IMR-90 (cell line): ENCODE data around the gene SORCS1. TPM values are rescaled to one million over a fixed set of nuclear protein-coding genes. Genes with fewer than 3 reads are reported as not detected.

Experiments used
- ATAC-seq: fragments of 200-7000 bp; cut with Tn5 transposase; 2 replicates; pipeline ENCODE4 v1.9.1; 2020; ENCODE audit warnings: low read depth, mild to moderate bottlenecking, moderate library complexity
- BruUV-seq: library from RNA; stranded (reverse); fragments of 400-500 nt; replicated peaks from 2 replicates; lab custom pipeline; 2021; lab: Mats Ljungman, UMichigan
- CTCF ChIA-PET: fragments of 300-600 bp; formaldehyde crosslinking; extraction: SDS; loops from one replicate; lab custom pipeline; 2021; ENCODE audit warnings: antibody characterized with exemption; lab: Yijun Ruan, JAX
- POLR2A ChIA-PET: fragments of 300-600 bp; sonication (Branson Sonifier 250); formaldehyde crosslinking; loops from one replicate; lab custom pipeline; 2022; ENCODE audit warnings: antibody characterized with exemption; ENCODE audit not compliant: unreplicated experiment; lab: Charles Lee
- DNase-seq: peaks from one replicate; pipeline ENCODE4 v3.0.0; 2013
- H2AFZ ChIP-seq: replicated peaks from 2 replicates; pipeline ENCODE3; 2013; ENCODE audit warnings: low read length, mild to moderate bottlenecking; ENCODE audit not compliant: poor library complexity
- H2AK5ac ChIP-seq: 2 replicates; pipeline ENCODE4 v1.6.1; 2013; ENCODE audit warnings: low read depth, low read length, inconsistent platforms
- H2AK9ac ChIP-seq: replicated peaks from 2 replicates; pipeline ENCODE3; 2013; ENCODE audit warnings: mild to moderate bottlenecking, low read depth, low read length, moderate library complexity; ENCODE audit not compliant: poor library complexity
- H2BK120ac ChIP-seq: 2 replicates; pipeline ENCODE4 v1.6.1; 2013; ENCODE audit warnings: low read depth, low read length, inconsistent platforms
- H2BK15ac ChIP-seq: 3 replicates; pipeline ENCODE4 v1.6.1; 2013; ENCODE audit warnings: low read depth, low read length, inconsistent platforms
- H2BK20ac ChIP-seq: 2 replicates; pipeline ENCODE4 v1.6.1; 2013; ENCODE audit warnings: low read depth, mild to moderate bottlenecking, inconsistent platforms, low read length, moderate library complexity
- H2BK5ac ChIP-seq: 2 replicates; pipeline ENCODE4 v1.6.1; 2013; ENCODE audit warnings: mild to moderate bottlenecking, low read depth, low read length, inconsistent platforms; ENCODE audit not compliant: poor library complexity, severe bottlenecking
- H3K14ac ChIP-seq: replicated peaks from 2 replicates; pipeline ENCODE4 v1.6.1; 2013; ENCODE audit warnings: low read depth, low read length, inconsistent platforms
- H3K18ac ChIP-seq: 2 replicates; pipeline ENCODE4 v1.6.1; 2013; ENCODE audit warnings: low read depth, low read length, control low read depth
- H3K23ac ChIP-seq: 2 replicates; pipeline ENCODE4 v1.6.1; 2013; ENCODE audit warnings: low read depth, low read length, inconsistent platforms
- H3K27ac ChIP-seq: 2 replicates; pipeline ENCODE4 v1.5.1; 2013; ENCODE audit warnings: mild to moderate bottlenecking, control low read depth, low read length; ENCODE audit not compliant: insufficient read depth
- H3K27me3 ChIP-seq: 2 replicates; pipeline ENCODE4 v1.6.1; 2013; ENCODE audit warnings: low read length; ENCODE audit not compliant: control insufficient read depth, insufficient read depth
- H3K36me3 ChIP-seq: 2 replicates; pipeline ENCODE4 v1.6.1; 2013; ENCODE audit warnings: low read length, mixed read lengths; ENCODE audit not compliant: control insufficient read depth, insufficient read depth
- H3K4ac ChIP-seq: 2 replicates; pipeline ENCODE4 v1.6.1; 2013; ENCODE audit warnings: low read depth, low read length, inconsistent platforms
- H3K4me1 ChIP-seq: 2 replicates; pipeline ENCODE4 v1.6.1; 2013; ENCODE audit warnings: low read length, mixed read lengths; ENCODE audit not compliant: control insufficient read depth, insufficient read depth
- H3K4me2 ChIP-seq: 2 replicates; pipeline ENCODE4 v1.6.1; 2013; ENCODE audit warnings: low read depth, mild to moderate bottlenecking, control low read depth, low read length, moderate library complexity
- H3K4me3 ChIP-seq: 2 replicates; pipeline ENCODE4 v1.5.1; 2013; ENCODE audit warnings: low read depth, mild to moderate bottlenecking, control low read depth, low read length, moderate library complexity; ENCODE audit not compliant: insufficient read depth
- H3K56ac ChIP-seq: 2 replicates; pipeline ENCODE4 v1.6.1; 2013; ENCODE audit warnings: low read length, inconsistent platforms; ENCODE audit not compliant: insufficient read depth; ENCODE audit errors: extremely low read depth
- H3K79me1 ChIP-seq, 2 experiments: 2 replicates each; pipeline ENCODE4 v1.6.1; 2013; ENCODE audit warnings: low read length in 2 of 2, inconsistent platforms in 1 of 2, low read depth in 1 of 2
- H3K9ac ChIP-seq: 2 replicates; pipeline ENCODE4 v1.6.1; 2013; ENCODE audit warnings: low read depth, low read length, control low read depth
- H3K9me1 ChIP-seq: 2 replicates; pipeline ENCODE4 v1.6.1; 2013; ENCODE audit warnings: low read length, inconsistent platforms; ENCODE audit not compliant: insufficient read depth
- H3K9me3 ChIP-seq: 2 replicates; pipeline ENCODE4 v1.6.1; 2013; ENCODE audit warnings: low read length; ENCODE audit not compliant: control insufficient read depth, insufficient read depth
- H4K20me1 ChIP-seq: 2 replicates; pipeline ENCODE4 v1.6.1; 2013; ENCODE audit warnings: low read length, inconsistent platforms; ENCODE audit not compliant: insufficient read depth
- H4K5ac ChIP-seq: 2 replicates; pipeline ENCODE4 v1.6.1; 2013; ENCODE audit warnings: mild to moderate bottlenecking, low read depth, low read length, control low read depth
- H4K8ac ChIP-seq, 2 experiments: 2 replicates each; pipeline ENCODE4 v1.6.1; 2013; ENCODE audit warnings: low read depth in 2 of 2, low read length in 2 of 2, control low read depth in 1 of 2, inconsistent platforms in 1 of 2
- H4K91ac ChIP-seq: 2 replicates; pipeline ENCODE4 v1.6.1; 2013; ENCODE audit warnings: low read depth, low read length, inconsistent platforms; ENCODE audit not compliant: insufficient read depth
- BHLHE40 ChIP-seq: fragments of 150-350 bp; IDR thresholded peaks from 2 replicates; pipeline ENCODE4 v1.6.1; 2016; ENCODE audit warnings: mild to moderate bottlenecking, low read depth, low read length
- CEBPB ChIP-seq: IDR thresholded peaks from 2 replicates; pipeline ENCODE4 v1.6.1; 2012; ENCODE audit warnings: low read depth, low read length, improper control_type of control experiment
- CHD1 ChIP-seq: IDR thresholded peaks from 2 replicates; pipeline ENCODE4 v1.6.1; 2012; ENCODE audit warnings: low read depth, low read length, improper control_type of control experiment
- ELK1 ChIP-seq: fragments of 150-350 bp; IDR thresholded peaks from 2 replicates; pipeline ENCODE4 v1.6.1; 2016; ENCODE audit warnings: low read depth, mild to moderate bottlenecking, low read length, moderate library complexity, borderline replicate concordance
- FOS ChIP-seq: fragments of 150-350 bp; IDR thresholded peaks from 2 replicates; pipeline ENCODE4 v1.6.1; 2016; ENCODE audit warnings: low read depth, low read length
- MAFK ChIP-seq: IDR thresholded peaks from 2 replicates; pipeline ENCODE4 v1.6.1; 2012; ENCODE audit warnings: low read depth, low read length, improper control_type of control experiment
- MAZ ChIP-seq: IDR thresholded peaks from 2 replicates; pipeline ENCODE4 v1.6.1; 2012; ENCODE audit warnings: low read depth, mild to moderate bottlenecking, low read length, improper control_type of control experiment, moderate library complexity, borderline replicate concordance
- MXI1 ChIP-seq: IDR thresholded peaks from 2 replicates; pipeline ENCODE4 v1.6.1; 2012; ENCODE audit warnings: low read depth, mild to moderate bottlenecking, low read length, moderate library complexity, borderline replicate concordance
- NFE2L2 ChIP-seq: fragments of 150-350 bp; IDR thresholded peaks from 2 replicates; pipeline ENCODE4 v1.6.1; 2016; ENCODE audit warnings: low read depth, mild to moderate bottlenecking, low read length
- POLR2A ChIP-seq: IDR thresholded peaks from 2 replicates; pipeline ENCODE4 v1.6.1; 2012; ENCODE audit warnings: mild to moderate bottlenecking, low read depth, low read length
- RAD21 ChIP-seq: IDR thresholded peaks from 2 replicates; pipeline ENCODE4 v1.6.1; 2012; ENCODE audit warnings: low read length, improper control_type of control experiment
- RCOR1 ChIP-seq: IDR thresholded peaks from 2 replicates; pipeline ENCODE4 v1.6.1; 2012; ENCODE audit warnings: mild to moderate bottlenecking, low read length, improper control_type of control experiment; ENCODE audit not compliant: insufficient replicate concordance
- RFX5 ChIP-seq: IDR thresholded peaks from 2 replicates; pipeline ENCODE4 v1.8.0; 2012; ENCODE audit warnings: low read depth, mild to moderate bottlenecking, low read length, moderate library complexity
- SMC3 ChIP-seq: fragments of 150-350 bp; IDR thresholded peaks from 2 replicates; pipeline ENCODE4 v1.6.1; 2016; ENCODE audit warnings: low read depth, mild to moderate bottlenecking, antibody characterized with exemption, low read length, moderate library complexity
- WGBS, 2 experiments: methylation state at CpG; one replicate each; pipeline versions ENCODE4 v1.1.5 to v1.1.7; 2013; ENCODE audit warnings: missing lambda C conversion rate in 2 of 2; ENCODE audit not compliant: insufficient read length in 1 of 2; ENCODE audit errors: extremely low coverage in 2 of 2; 5-methylcytosine and 5-hydroxymethylcytosine counted together
- dilution Hi-C: fragments of 300-500 bp; cut with HindIII; formaldehyde crosslinking; loops from one replicate; pipeline ENCODE4 v1.14.3; 2018; ENCODE audit warnings: low sequenced_read_pairs; ENCODE audit not compliant: unreplicated experiment
- in situ Hi-C: fragments of 300-500 bp; cut with MboI; formaldehyde crosslinking; loops from 3 replicates; pipeline ENCODE4 v1.14.3; 2019; ENCODE audit warnings: low sequenced_read_pairs, inconsistent platforms, mixed read lengths
- intact Hi-C: fragments of 100-400 bp; cut with micrococcal nuclease; formaldehyde crosslinking; loops from 2 replicates; pipeline ENCODE4 v1.10.0; 2022
- polyA plus RNA-seq, 3 experiments: library from polyadenylated mRNA; depleted of rRNA; stranded (reverse); fragments of >200 nt; gene quantifications; 2 replicates each; pipeline ENCODE4 v1.2.3, GENCODE V29; 2012; ENCODE audit warnings: low replicate concordance in 1 of 3
- total RNA-seq: library from RNA; depleted of rRNA; stranded (reverse); fragments of >200 nt; gene quantifications from 2 replicates; pipeline ENCODE4 v1.2.3, GENCODE V29; 2012
- TF ChIP-seq, protein P1 (sequence below): conservative IDR thresholded peaks from 2 replicates; pipeline ENCODE4 v1.5.1; 2012; ENCODE audit warnings: mild to moderate bottlenecking, low read depth, low read length, improper control_type of control experiment
- TF ChIP-seq, protein P2 (sequence below): fragments of 150-350 bp; IDR thresholded peaks from 2 replicates; pipeline ENCODE4 v1.6.1; 2017; ENCODE audit warnings: mild to moderate bottlenecking, antibody characterized with exemption, low read length, low read depth

The SORCS1 gene
- total and polyA plus RNA-seq, 2 of the 4 experiments (the other 2 are of a cell fraction) = under 0.01 TPM; not detected in 1

DNA sequence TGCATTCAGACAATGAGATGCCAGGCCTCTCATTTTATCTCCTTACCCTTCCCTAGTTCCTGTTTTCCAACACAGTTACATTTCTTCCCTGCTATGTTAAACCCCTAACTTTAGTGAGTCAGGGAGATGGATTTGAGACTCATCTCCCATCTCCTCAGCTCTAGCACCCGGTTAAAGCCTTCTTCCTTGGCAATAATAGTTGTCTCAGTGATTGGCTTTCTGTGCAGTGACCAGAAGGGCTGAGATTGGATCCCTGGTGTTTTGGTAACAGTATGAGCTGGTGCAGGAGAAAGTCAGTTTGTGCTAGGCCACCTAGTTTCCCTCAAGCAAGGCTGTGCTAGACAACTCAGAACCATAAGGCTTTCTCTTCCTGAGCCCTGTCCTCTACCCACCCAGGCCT lies 212.5 kb downstream of the SORCS1 start:
- H3K36me3 ChIP-seq = no peaks in the 10 kb centered on the region
- ChIA-PET POLR2A (no interaction called here), CTCF (no interaction called here)
- no peak overlapping the region for H3K23ac ChIP-seq
- H3K27ac ChIP-seq = no peak overlapping the region
- H4K8ac ChIP-seq = no peak overlapping the region
- H4K5ac ChIP-seq = no peak overlapping the region
- no peaks in the 10 kb centered on the region for H4K20me1 ChIP-seq
- no peak overlapping the region for H3K4me2 ChIP-seq
- no peaks in the 10 kb centered on the region for H3K9me1 ChIP-seq
- H3K18ac ChIP-seq = no peak overlapping the region
- H3K9me3 ChIP-seq = peaks cover 21% of the 10 kb centered on the region
- in situ Hi-C loops (no loop called here), dilution Hi-C loops (no loop called here), intact Hi-C loops (no loop called here)
- no peaks in the 10 kb centered on the region for H3K27me3 ChIP-seq
- H2BK5ac ChIP-seq = no peak overlapping the region
- H4K91ac ChIP-seq = no peak overlapping the region
- TF ChIP-seq CEBPB = no peak
- no peak for TF ChIP-seq SMC3
- no peak for TF ChIP-seq RFX5
- TF ChIP-seq POLR2A = no peak
- no peak for TF ChIP-seq MAZ
- TF ChIP-seq FOS = no peak
- TF ChIP-seq, protein P1, sequence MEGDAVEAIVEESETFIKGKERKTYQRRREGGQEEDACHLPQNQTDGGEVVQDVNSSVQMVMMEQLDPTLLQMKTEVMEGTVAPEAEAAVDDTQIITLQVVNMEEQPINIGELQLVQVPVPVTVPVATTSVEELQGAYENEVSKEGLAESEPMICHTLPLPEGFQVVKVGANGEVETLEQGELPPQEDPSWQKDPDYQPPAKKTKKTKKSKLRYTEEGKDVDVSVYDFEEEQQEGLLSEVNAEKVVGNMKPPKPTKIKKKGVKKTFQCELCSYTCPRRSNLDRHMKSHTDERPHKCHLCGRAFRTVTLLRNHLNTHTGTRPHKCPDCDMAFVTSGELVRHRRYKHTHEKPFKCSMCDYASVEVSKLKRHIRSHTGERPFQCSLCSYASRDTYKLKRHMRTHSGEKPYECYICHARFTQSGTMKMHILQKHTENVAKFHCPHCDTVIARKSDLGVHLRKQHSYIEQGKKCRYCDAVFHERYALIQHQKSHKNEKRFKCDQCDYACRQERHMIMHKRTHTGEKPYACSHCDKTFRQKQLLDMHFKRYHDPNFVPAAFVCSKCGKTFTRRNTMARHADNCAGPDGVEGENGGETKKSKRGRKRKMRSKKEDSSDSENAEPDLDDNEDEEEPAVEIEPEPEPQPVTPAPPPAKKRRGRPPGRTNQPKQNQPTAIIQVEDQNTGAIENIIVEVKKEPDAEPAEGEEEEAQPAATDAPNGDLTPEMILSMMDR = no peak
- TF ChIP-seq, protein P2, sequence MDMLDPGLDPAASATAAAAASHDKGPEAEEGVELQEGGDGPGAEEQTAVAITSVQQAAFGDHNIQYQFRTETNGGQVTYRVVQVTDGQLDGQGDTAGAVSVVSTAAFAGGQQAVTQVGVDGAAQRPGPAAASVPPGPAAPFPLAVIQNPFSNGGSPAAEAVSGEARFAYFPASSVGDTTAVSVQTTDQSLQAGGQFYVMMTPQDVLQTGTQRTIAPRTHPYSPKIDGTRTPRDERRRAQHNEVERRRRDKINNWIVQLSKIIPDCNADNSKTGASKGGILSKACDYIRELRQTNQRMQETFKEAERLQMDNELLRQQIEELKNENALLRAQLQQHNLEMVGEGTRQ = no peak
- no peak for TF ChIP-seq MAFK
- TF ChIP-seq CHD1 = no peak
- no peak for TF ChIP-seq NFE2L2
- TF ChIP-seq RCOR1 = no peak
- TF ChIP-seq MXI1 = no peak
- TF ChIP-seq RAD21 = no peak
- no peak for TF ChIP-seq BHLHE40
- no peak for TF ChIP-seq ELK1
- no peak overlapping the region for H2AFZ ChIP-seq
- no peaks in the 10 kb centered on the region for H3K79me1 ChIP-seq
- DNase-seq (no peak), ATAC-seq (no peak)
- no peak overlapping the region for H2BK15ac ChIP-seq
- no peak overlapping the region for H3K4ac ChIP-seq
- H3K9ac ChIP-seq = no peak overlapping the region
- H3K4me3 ChIP-seq = no peak overlapping the region
- WGBS, 2 experiments = no CpG with 5 or more reads among the region's 1 CpG
- no peak overlapping the region for H2AK9ac ChIP-seq
- no peak overlapping the region for H2BK20ac ChIP-seq
- H2BK120ac ChIP-seq = no peak overlapping the region
- no peaks in the 10 kb centered on the region for H3K4me1 ChIP-seq
- H3K14ac ChIP-seq = no peak overlapping the region
- no peak overlapping the region for H3K56ac ChIP-seq
- H2AK5ac ChIP-seq = no peak overlapping the region
- BruUV-seq = no TSS peak
